Activated T-helper 1 cell treated with anti-CD3 and anti-CD28 coated beads, Interleukin-12 subunit alpha, Interleukin-12 subunit beta, Interleukin-2, Interleukin-4 antibody, amounts not matched to agents 30 ng/mL and 10 ng/mL and 1 ng/mL, durations not matched to agents 14 hours and 24 hours and 36 hours (primary cell): ENCODE results near the gene SYNJ1. TPM values are rescaled to one million over a fixed set of nuclear protein-coding genes. Genes with fewer than 3 reads are reported as not detected.

Experiments used
- DNase-seq: peaks from one replicate; pipeline ENCODE4 v3.0.0; 2021; ENCODE audit warnings: low spot score
- H3K27ac Mint-ChIP-seq: one replicate; pipeline ENCODE4 v1.8.0; 2021; ENCODE audit warnings: mild to moderate bottlenecking, mixed read lengths
- H3K27me3 Mint-ChIP-seq: one replicate; pipeline ENCODE4 v1.8.0; 2022; ENCODE audit warnings: mild to moderate bottlenecking, moderate library complexity, mixed read lengths; ENCODE audit not compliant: insufficient read depth
- H3K36me3 Mint-ChIP-seq: one replicate; pipeline ENCODE4 v1.8.0; 2021; ENCODE audit warnings: low read depth, mixed read lengths
- H3K4me1 Mint-ChIP-seq: one replicate; pipeline ENCODE4 v1.8.0; 2021; ENCODE audit warnings: low read depth, mixed read lengths
- H3K4me3 Mint-ChIP-seq: one replicate; pipeline ENCODE4 v1.8.0; 2021; ENCODE audit warnings: mild to moderate bottlenecking, moderate library complexity, mixed read lengths
- H3K9me3 Mint-ChIP-seq: one replicate; pipeline ENCODE4 v1.8.0; 2021; ENCODE audit warnings: mixed read lengths
- intact Hi-C: fragments of 100-400 bp; cut with micrococcal nuclease; formaldehyde crosslinking; loops from one replicate; pipeline ENCODE4 v1.15.1; 2024
- total RNA-seq: library from RNA; stranded (reverse); gene quantifications from 2 replicates; pipeline ENCODE4 v1.2.3, GENCODE V29; 2022

The SYNJ1 gene
- total RNA-seq, 1 donor from 2014 or later, result 13.1 TPM

DNA sequence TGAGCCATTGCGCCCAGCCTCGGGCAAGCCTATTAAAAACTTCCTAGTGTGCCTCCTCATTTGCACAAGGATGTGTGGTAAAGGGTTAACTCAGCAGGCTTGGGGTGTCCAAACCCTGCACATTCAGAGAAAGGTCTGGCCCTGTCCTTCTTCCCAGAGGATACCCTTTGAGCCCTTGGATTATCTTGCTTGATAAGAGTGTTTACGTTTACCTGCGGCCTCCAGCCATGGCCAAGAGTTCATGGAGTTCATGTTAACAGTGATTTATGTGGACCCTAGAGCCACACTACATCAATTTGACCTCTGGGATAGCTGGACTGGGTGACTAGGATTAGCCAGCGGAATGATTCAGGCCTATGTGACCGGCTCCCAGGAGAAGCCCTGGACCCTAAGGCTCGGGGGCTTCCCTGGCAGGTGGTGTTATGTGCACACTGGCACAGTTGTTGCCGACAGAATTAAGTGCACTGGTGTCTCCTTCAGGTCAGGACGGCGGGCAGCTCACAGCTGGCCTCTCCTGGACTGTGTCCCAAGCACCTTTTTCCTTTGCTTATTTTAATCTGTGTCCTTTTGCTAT is 134.8 kb downstream of the SYNJ1 start:
- Mint-ChIP-seq H3K9me3 (no peaks in the 10 kb centered on the region), H3K27me3 (no peaks in the 10 kb centered on the region), H3K4me1 (no peaks in the 10 kb centered on the region), H3K36me3 (no peaks in the 10 kb centered on the region), H3K4me3 (no peak overlapping the region), H3K27ac (no peak overlapping the region)
- intact Hi-C loops, result no loop called here
- no peak for DNase-seq

DNA sequence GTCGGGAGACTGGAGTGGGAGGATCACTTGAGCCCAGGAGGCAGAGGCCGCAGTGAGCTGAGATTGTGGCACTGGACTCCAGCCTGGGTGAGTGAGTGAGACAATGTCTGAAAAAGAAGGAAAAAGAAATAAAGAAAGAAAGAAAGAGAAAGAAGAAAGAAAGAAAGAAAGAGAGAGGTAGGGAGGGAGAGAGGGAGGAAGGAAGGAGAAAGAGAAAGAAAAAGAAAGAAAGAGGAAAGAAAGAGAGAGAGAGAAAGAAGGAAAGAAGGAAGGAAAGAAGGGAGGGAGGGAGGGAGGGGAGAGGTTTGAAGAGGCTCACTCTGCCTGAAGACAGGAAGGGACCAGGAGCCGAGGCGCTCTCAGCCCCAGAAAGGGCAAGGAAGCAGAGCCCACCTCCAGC is 137.7 kb downstream of the SYNJ1 start:
- Mint-ChIP-seq H3K4me3 (no peak overlapping the region), H3K9me3 (no peaks in the 10 kb centered on the region), H3K27me3 (no peaks in the 10 kb centered on the region), H3K36me3 (no peaks in the 10 kb centered on the region), H3K27ac (no peak overlapping the region), H3K4me1 (no peaks in the 10 kb centered on the region)
- no peak for DNase-seq
- intact Hi-C loops, result no loop called here

DNA sequence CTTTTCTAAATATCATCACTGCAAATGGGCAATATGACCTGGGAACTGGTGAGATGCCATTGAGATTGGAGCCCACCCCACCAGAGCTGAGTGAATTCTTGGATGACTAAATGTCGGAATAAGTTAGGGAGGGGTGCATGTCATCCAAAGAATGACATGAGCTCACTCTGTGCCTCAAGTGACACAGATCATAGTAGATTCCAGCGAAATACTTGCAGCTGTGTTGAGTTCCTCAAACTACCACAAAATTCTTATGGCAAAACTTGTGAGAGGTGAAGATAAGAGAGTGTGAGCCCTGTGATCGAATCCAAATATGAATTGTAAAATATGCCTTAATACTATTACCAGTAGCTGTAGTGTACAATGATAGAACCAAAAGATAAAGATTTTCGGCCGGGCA is 140.2 kb downstream of the SYNJ1 start:
- H3K4me1 Mint-ChIP-seq, result no peaks in the 10 kb centered on the region
- no peak for DNase-seq
- no peak overlapping the region for H3K4me3 Mint-ChIP-seq
- H3K36me3 Mint-ChIP-seq, result no peaks in the 10 kb centered on the region
- intact Hi-C loops, result no loop called here
- no peaks in the 10 kb centered on the region for H3K27me3 Mint-ChIP-seq
- H3K27ac Mint-ChIP-seq, result no peak overlapping the region
- no peaks in the 10 kb centered on the region for H3K9me3 Mint-ChIP-seq

DNA sequence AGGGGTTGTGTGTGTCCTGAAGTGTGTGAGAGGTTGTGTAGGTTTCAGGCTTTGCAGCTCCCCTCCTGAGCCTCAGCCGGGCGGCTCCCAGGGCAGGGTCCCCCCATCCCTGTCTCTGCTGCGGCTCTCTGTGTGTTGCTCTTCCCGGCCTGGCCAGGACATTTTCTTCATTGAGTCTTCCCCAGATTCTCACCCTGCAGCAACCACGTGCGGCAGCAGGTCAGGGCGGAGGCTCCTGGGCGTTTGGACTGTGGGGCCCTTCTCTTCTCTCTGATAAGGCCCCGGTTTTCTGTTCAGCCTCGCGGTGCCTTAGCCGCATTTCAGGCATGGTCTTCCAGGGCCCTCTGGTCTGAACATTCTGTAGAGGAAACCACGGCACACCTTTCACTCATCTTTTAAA is 140.7 kb downstream of the SYNJ1 start:
- intact Hi-C loops, result no loop called here
- Mint-ChIP-seq H3K27ac (no peak overlapping the region), H3K36me3 (no peaks in the 10 kb centered on the region), H3K4me1 (no peaks in the 10 kb centered on the region), H3K4me3 (no peak overlapping the region), H3K9me3 (no peaks in the 10 kb centered on the region), H3K27me3 (no peaks in the 10 kb centered on the region)
- no peak for DNase-seq

DNA sequence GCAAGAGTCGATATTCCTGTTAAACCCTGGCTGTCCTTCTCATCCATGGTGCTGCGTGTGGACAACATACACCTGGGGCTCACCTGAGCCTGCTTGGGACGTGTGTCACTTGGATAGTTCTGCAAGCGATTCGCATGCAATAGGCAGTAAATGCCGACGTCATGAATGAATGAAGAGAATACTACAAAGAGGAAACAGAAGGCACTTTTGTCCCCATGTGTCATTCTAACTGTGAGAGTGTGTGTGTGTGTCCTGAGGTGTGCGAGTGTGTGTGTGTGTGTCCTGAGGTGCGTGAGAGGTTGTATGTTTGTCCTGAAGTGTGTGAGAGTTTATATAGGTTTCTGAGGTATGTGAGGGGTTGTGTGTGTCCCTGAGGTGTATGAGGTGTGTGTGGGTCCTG is 141.8 kb downstream of the SYNJ1 start:
- no peak overlapping the region for H3K27ac Mint-ChIP-seq
- no peaks in the 10 kb centered on the region for H3K36me3 Mint-ChIP-seq
- H3K4me3 Mint-ChIP-seq, result no peak overlapping the region
- intact Hi-C loops, result no loop called here
- DNase-seq, result no peak
- no peaks in the 10 kb centered on the region for H3K27me3 Mint-ChIP-seq
- no peaks in the 10 kb centered on the region for H3K9me3 Mint-ChIP-seq
- H3K4me1 Mint-ChIP-seq, result no peaks in the 10 kb centered on the region

DNA sequence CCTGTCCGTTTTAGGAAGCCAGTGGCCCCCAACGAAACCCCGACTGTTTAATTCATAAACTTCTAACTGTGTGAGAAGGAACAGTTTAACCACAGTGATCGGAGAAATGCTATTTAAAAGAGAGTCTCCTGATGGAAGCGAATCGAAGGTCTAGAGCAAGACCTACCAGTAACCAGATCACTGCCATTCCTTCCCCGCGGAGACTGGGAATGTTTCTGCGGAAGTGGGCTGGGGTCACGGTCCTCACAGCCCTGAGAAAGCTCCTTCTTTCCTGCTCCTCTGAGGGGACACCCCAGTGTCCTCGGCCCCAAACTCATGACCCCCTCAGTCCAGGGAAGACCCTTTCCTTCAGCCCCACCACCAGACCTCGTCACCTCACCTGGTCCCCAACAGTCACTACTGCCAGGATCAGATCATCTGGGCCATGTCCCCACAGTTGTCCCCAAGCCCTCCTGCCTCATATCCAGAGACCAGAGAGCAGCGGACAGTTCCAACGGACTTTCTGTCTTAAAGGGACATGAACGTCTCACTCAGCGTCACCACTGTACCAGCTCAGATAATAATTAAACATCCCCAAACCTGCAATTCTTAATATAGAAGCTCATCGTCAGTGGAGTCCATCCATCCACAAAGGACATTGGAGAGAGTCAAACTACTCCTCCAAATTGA is 142.6 kb downstream of the SYNJ1 start, which contains the start of gene TCP10L:
TSS of gene TCP10L (minus strand) at position 482 of the 669 bp plus-strand sequence. CDS start 1,219 bp downstream, outside the sequence.
- Mint-ChIP-seq H3K9me3 (no peaks in the 10 kb centered on the region), H3K4me3 (no peak within 1 kb of the TSS), H3K27me3 (no peaks in the 10 kb centered on the region), H3K36me3 (no peaks in the 10 kb centered on the region), H3K27ac (no peak within 1 kb of the TSS), H3K4me1 (no peaks in the 10 kb centered on the region)
- intact Hi-C loops, result no loop called here
- no peak for DNase-seq

DNA sequence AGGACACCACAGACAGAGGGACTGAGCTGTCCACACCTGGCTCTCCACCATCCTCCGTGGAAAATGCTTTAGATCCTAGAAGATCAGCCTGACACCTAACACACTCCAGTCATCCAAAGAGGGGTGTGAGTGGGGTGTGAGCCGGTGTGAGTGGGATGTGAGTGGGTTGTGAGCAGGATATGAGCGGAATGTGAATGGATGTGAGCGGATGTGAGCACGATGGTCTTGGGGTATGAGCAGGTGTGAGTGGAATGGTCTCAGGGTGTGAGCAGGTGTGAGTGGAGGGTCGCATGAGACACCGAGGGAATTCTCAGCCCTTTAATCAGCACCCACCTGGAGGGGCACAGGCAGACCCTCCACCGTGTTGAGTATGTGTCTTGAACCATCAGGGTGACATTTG is 143.3 kb downstream of the SYNJ1 start:
- Mint-ChIP-seq H3K4me1 (no peaks in the 10 kb centered on the region), H3K36me3 (no peaks in the 10 kb centered on the region), H3K27ac (no peak overlapping the region), H3K27me3 (no peaks in the 10 kb centered on the region), H3K4me3 (no peak overlapping the region), H3K9me3 (no peaks in the 10 kb centered on the region)
- intact Hi-C loops, result no loop called here
- no peak for DNase-seq

DNA sequence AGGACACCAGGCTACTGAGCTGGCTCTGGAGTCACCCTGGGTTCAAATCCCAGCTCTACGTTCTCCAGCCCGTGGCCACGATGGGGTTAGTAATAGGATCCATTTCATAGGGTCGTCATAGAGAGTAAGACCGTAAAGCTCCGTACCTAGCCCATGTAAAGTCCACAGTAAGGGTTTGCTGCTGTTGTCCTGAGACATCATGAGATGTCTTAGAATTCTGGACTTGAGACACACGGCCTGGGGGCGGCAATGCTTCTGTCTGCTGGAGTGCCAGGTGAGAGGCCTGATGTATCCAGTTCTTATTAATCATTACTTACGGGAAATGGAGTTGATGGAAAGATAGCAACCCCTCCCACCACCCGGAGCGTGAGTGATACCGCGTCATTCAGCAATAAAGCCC is 146.1 kb downstream of the SYNJ1 start:
- no peaks in the 10 kb centered on the region for H3K4me1 Mint-ChIP-seq
- DNase-seq, result no peak
- no peak overlapping the region for H3K4me3 Mint-ChIP-seq
- no peaks in the 10 kb centered on the region for H3K27me3 Mint-ChIP-seq
- H3K36me3 Mint-ChIP-seq, result no peaks in the 10 kb centered on the region
- H3K27ac Mint-ChIP-seq, result no peak overlapping the region
- intact Hi-C loops, result no loop called here
- no peaks in the 10 kb centered on the region for H3K9me3 Mint-ChIP-seq

DNA sequence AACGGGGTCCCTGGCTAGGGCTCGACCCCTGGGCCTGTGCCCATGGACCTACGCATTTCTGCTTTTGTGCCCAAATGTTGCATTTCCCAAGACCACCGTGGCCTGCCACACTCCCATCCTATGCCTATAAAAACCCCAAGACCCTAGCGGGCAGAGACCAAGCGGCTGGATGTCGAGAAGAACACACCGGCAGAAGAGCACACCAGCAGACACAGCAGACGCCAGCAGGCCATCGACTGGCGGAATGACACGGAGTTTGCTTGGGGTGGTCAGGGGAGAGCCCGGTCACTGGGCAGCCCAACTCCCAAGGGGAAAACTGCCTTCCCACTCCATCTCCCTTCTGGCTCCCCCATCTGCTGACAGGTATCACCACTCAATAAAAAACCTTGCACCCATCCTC is 146.9 kb downstream of the SYNJ1 start:
- no peak overlapping the region for H3K4me3 Mint-ChIP-seq
- DNase-seq, result no peak
- no peaks in the 10 kb centered on the region for H3K9me3 Mint-ChIP-seq
- no peaks in the 10 kb centered on the region for H3K4me1 Mint-ChIP-seq
- no peaks in the 10 kb centered on the region for H3K36me3 Mint-ChIP-seq
- no peak overlapping the region for H3K27ac Mint-ChIP-seq
- H3K27me3 Mint-ChIP-seq, result no peaks in the 10 kb centered on the region
- intact Hi-C loops, result no loop called here

Other genes starting within 250 kb of the SYNJ1 start
- gene TCP10L, start 142.5 kb downstream of the SYNJ1 start, total RNA-seq, result 0.59 and 0.93 TPM in 2 replicates
- gene CFAP298, start 115.6 kb downstream of the SYNJ1 start, total RNA-seq, result 52.9 and 54.6 TPM in 2 replicates
- gene PAXBP1, start 43.7 kb upstream of the SYNJ1 start, total RNA-seq, result 58.3 and 62.6 TPM in 2 replicates